ENCODE results near the gene RBM39.

RBM39 gene

DNA sequence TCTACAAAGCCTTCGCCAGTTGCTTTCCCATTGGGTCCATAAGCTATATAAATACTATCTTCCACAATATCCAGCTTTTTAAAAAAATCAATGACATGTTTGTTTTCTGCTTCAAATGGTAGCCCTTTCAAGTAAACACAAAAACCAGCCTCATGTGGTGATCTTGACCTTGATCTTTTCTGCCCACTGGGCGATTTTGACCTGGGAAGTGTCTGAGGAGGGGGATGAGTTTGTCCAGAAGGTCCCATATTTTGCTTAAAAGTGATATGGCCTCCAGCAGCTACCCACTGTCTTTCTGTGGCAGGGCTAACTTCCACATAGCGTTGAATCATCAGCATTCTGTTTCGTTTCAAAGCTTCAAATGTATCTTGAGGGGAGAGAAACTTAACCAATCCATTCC is 88.2 kb downstream of the RBM39 start:
- intact Hi-C loops (cut with DNase I) = no loop called here
- no peak for DNase-seq
